ENCODE measurements around the gene MACF1. TPM values are rescaled to one million over a fixed set of nuclear protein-coding genes. Genes with fewer than 3 reads are reported as not detected.

MACF1 gene
- total RNA-seq, 1 donor from 2014 or later = 657 TPM

DNA sequence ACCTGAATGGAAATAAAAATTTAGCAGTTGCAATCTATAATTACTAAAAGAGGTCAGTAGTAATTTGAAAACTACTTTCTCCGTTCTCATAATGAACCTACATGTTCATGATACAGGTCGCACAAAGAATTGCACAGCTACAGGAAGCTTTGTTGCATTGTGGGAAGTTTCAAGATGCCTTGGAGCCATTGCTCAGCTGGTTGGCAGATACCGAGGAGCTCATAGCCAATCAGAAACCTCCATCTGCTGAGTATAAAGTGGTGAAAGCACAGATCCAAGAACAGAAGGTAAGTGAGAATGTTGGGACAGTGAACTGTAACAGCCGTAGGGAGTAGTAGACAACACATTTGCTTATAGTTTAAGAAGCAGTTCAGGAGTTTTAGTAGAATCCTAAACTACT lies 218.1 kb downstream of the MACF1 start:
- H3K4me3 Mint-ChIP-seq (ENCODE audit: unreplicated experiment) = no peak overlapping the region
- peaks cover 8% of the 10 kb centered on the region for H3K9me3 Mint-ChIP-seq (ENCODE audit: unreplicated experiment)
- DNase-seq = no peak
- peaks cover 7% of the 10 kb centered on the region for H3K27me3 Mint-ChIP-seq (ENCODE audit: unreplicated experiment)
- H3K4me1 Mint-ChIP-seq (ENCODE audit: low read depth, unreplicated experiment) = peaks cover 5% of the 10 kb centered on the region
- TF ChIP-seq, protein P1, sequence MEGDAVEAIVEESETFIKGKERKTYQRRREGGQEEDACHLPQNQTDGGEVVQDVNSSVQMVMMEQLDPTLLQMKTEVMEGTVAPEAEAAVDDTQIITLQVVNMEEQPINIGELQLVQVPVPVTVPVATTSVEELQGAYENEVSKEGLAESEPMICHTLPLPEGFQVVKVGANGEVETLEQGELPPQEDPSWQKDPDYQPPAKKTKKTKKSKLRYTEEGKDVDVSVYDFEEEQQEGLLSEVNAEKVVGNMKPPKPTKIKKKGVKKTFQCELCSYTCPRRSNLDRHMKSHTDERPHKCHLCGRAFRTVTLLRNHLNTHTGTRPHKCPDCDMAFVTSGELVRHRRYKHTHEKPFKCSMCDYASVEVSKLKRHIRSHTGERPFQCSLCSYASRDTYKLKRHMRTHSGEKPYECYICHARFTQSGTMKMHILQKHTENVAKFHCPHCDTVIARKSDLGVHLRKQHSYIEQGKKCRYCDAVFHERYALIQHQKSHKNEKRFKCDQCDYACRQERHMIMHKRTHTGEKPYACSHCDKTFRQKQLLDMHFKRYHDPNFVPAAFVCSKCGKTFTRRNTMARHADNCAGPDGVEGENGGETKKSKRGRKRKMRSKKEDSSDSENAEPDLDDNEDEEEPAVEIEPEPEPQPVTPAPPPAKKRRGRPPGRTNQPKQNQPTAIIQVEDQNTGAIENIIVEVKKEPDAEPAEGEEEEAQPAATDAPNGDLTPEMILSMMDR (IDR thresholded peaks at IDR 0.05; ENCODE audit: partially characterized antibody, unreplicated experiment) = no peak
- H3K27ac Mint-ChIP-seq (ENCODE audit: unreplicated experiment) = peak overlapping the region; percentile 36
- H3K36me3 Mint-ChIP-seq (ENCODE audit: unreplicated experiment) = no peaks in the 10 kb centered on the region

DNA sequence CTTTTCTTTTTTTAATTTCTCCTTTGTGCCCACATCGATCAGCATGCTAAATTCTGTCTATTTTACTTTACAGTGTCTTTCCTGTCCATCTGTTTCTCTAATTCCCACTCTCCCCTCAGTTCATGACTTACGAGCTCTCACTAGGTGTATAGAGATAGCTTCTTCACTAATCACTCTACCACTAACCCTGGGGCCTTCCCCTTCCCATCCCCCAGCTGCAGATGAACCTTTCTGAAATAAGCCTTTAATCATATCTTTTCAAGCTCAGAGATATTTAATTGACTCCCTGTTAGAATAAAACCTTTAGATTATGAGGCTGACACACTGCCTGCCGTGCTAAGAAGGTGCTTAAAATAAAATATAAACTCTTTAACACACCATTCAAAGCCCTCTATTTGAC lies 220.7 kb downstream of the MACF1 start:
- TF ChIP-seq, protein P1 (IDR thresholded peaks at IDR 0.05; ENCODE audit: partially characterized antibody, unreplicated experiment) = no peak
- Mint-ChIP-seq H3K4me1 (ENCODE audit: low read depth, unreplicated experiment) (peaks cover 5% of the 10 kb centered on the region), H3K4me3 (ENCODE audit: unreplicated experiment) (no peak overlapping the region), H3K27ac (ENCODE audit: unreplicated experiment) (peak overlapping the region; percentile 10), H3K27me3 (ENCODE audit: unreplicated experiment) (peaks cover 7% of the 10 kb centered on the region), H3K9me3 (ENCODE audit: unreplicated experiment) (peaks cover 12% of the 10 kb centered on the region), H3K36me3 (ENCODE audit: unreplicated experiment) (no peaks in the 10 kb centered on the region)
- DNase-seq = no peak

DNA sequence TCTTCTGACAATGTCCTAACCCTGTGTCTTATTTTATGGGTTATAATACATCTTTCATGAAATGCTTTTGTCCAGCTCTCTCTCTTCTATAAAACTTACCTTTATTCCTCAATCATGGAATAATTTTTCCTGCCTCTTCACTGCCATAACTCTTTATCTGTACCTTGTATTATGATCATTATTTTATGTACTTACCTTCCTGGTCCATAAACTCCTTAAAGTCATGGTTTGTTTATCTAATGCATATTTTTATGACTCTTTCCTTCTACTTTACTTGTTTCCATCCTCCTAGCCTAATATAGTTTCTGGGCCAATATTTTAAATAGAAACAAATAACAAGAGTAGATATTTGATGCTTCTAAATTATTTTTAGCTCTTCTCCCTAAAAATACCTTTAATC lies 221.1 kb downstream of the MACF1 start:
- TF ChIP-seq, protein P1 (IDR thresholded peaks at IDR 0.05; ENCODE audit: partially characterized antibody, unreplicated experiment) = no peak
- H3K4me3 Mint-ChIP-seq (ENCODE audit: unreplicated experiment) = no peak overlapping the region
- no peak for DNase-seq
- peaks cover 5% of the 10 kb centered on the region for H3K4me1 Mint-ChIP-seq (ENCODE audit: low read depth, unreplicated experiment)
- no peak overlapping the region for H3K27ac Mint-ChIP-seq (ENCODE audit: unreplicated experiment)
- peaks cover 12% of the 10 kb centered on the region for H3K9me3 Mint-ChIP-seq (ENCODE audit: unreplicated experiment)
- H3K27me3 Mint-ChIP-seq (ENCODE audit: unreplicated experiment) = peaks cover 11% of the 10 kb centered on the region
- H3K36me3 Mint-ChIP-seq (ENCODE audit: unreplicated experiment) = no peaks in the 10 kb centered on the region

DNA sequence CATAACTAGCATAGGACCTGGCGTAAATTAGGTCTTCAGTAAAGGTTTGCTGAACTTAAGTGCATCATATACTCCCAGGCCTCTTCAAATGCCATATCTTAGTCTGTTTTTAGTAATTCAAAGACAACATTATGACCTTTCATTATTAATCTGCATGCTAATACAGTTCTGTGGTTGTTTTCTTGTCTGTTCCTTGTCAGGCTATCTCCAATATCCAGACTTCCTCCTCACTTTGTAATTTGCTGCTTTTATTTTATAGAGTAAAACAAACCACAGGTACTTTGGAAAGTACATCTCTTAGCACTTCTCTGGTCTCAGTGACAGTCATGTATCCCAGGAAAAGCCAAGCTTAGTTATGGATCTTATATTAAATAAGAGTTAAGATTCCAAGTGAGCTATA lies 221.9 kb downstream of the MACF1 start:
- DNase-seq = no peak
- H3K36me3 Mint-ChIP-seq (ENCODE audit: unreplicated experiment) = no peaks in the 10 kb centered on the region
- no peak overlapping the region for H3K4me3 Mint-ChIP-seq (ENCODE audit: unreplicated experiment)
- peaks cover 1% of the 10 kb centered on the region for H3K4me1 Mint-ChIP-seq (ENCODE audit: low read depth, unreplicated experiment)
- peaks cover 14% of the 10 kb centered on the region for H3K9me3 Mint-ChIP-seq (ENCODE audit: unreplicated experiment)
- peaks cover 10% of the 10 kb centered on the region for H3K27me3 Mint-ChIP-seq (ENCODE audit: unreplicated experiment)
- no peak overlapping the region for H3K27ac Mint-ChIP-seq (ENCODE audit: unreplicated experiment)
- TF ChIP-seq, protein P1 (IDR thresholded peaks at IDR 0.05; ENCODE audit: partially characterized antibody, unreplicated experiment) = no peak

DNA sequence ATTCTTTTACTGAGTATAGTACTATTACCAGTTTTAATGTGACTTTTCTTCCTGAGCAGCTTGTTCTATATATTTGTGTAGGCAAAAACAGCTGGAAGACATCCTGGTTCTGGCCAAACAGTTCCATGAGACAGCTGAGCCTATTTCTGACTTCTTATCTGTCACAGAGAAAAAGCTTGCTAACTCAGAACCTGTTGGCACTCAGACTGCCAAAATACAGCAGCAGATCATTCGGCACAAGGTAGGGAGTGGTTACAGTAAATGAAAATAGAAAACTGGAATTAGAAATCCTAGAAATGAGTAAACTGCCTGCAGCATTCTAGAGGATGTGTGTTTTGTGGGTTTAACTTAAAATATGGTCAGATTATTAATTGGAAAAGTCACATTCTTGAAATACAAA lies 222.9 kb downstream of the MACF1 start:
- Mint-ChIP-seq H3K9me3 (ENCODE audit: unreplicated experiment) (peaks cover 16% of the 10 kb centered on the region), H3K4me3 (ENCODE audit: unreplicated experiment) (no peak overlapping the region), H3K27me3 (ENCODE audit: unreplicated experiment) (peaks cover 8% of the 10 kb centered on the region), H3K36me3 (ENCODE audit: unreplicated experiment) (no peaks in the 10 kb centered on the region), H3K4me1 (ENCODE audit: low read depth, unreplicated experiment) (no peaks in the 10 kb centered on the region), H3K27ac (ENCODE audit: unreplicated experiment) (no peak overlapping the region)
- DNase-seq = no peak
- TF ChIP-seq, protein P1 (IDR thresholded peaks at IDR 0.05; ENCODE audit: partially characterized antibody, unreplicated experiment) = no peak
